ENCODE measurements around the gene FOXP1.

The FOXP1 gene

GRCh38 chr3:71087143-71088018, 496.1 kb downstream of the FOXP1 start:
- DNase-seq: peak; percentile 39 to 45

GRCh38 chr3:71086777-71087142, 496.8 kb downstream of the FOXP1 start:
- DNase-seq: no peak

- DNase-seq: no peak
Measured at GRCh38 chr3:71083726-71084131, 499.8 kb downstream of the FOXP1 start.

- DNase-seq: no peak
Measured at GRCh38 chr3:71082833-71083232, 500.7 kb downstream of the FOXP1 start.

- DNase-seq: no peak
Measured at GRCh38 chr3:71080517-71081083, 502.9 kb downstream of the FOXP1 start.

GRCh38 chr3:71078723-71079525, 504.6 kb downstream of the FOXP1 start:
- DNase-seq: no peak

- no peak for DNase-seq
Measured at GRCh38 chr3:71078199-71078598, 505.3 kb downstream of the FOXP1 start.

- no peak for DNase-seq
Measured at GRCh38 chr3:71077070-71077469, 506.5 kb downstream of the FOXP1 start.

- DNase-seq: no peak
Measured at GRCh38 chr3:71076361-71077002, 507.0 kb downstream of the FOXP1 start.

- DNase-seq: no peak
Measured at GRCh38 chr3:71075494-71075893, 508.0 kb downstream of the FOXP1 start.

- no peak for DNase-seq
Measured at GRCh38 chr3:71074423-71074822, 509.1 kb downstream of the FOXP1 start.

- no peak for DNase-seq
Measured at GRCh38 chr3:71072986-71073385, 510.5 kb downstream of the FOXP1 start.

GRCh38 chr3:71072287-71072686, 511.2 kb downstream of the FOXP1 start:
- DNase-seq: no peak

GRCh38 chr3:71070497-71071463, 512.7 kb downstream of the FOXP1 start:
- DNase-seq: no peak

- DNase-seq: peak; percentile 71 to 78
Measured at GRCh38 chr3:71069797-71070196, 513.7 kb downstream of the FOXP1 start.

GRCh38 chr3:71067977-71068654, 515.4 kb downstream of the FOXP1 start:
- no peak for DNase-seq

- peak; percentile 58 to 60 for DNase-seq
Measured at GRCh38 chr3:71066849-71067261, 516.7 kb downstream of the FOXP1 start.

GRCh38 chr3:71066356-71066755, 517.2 kb downstream of the FOXP1 start:
- DNase-seq: peak; percentile 36 to 49

- no peak for DNase-seq
Measured at GRCh38 chr3:71065764-71066013, 517.8 kb downstream of the FOXP1 start.

GRCh38 chr3:71064956-71065763, 518.4 kb downstream of the FOXP1 start:
- DNase-seq: peak; percentile 58 to 67

All from activated CD4-positive, alpha-beta T cell treated with anti-CD3 and anti-CD28 coated beads for 4 hours (primary cell).